ENCODE data around the gene AKAP7. TPM values are rescaled to one million over a fixed set of nuclear protein-coding genes. Genes with fewer than 3 reads are reported as not detected.
"Not testable (repeated sequence)": the region's sequence is repeated elsewhere in the genome, so short reads cannot be mapped to it uniquely, and the experiment has no call there.

Gene AKAP7
- polyA plus RNA-seq, 3 donors from 2014 or later: 11.0 to 15.1 (median 12.0) TPM

DNA sequence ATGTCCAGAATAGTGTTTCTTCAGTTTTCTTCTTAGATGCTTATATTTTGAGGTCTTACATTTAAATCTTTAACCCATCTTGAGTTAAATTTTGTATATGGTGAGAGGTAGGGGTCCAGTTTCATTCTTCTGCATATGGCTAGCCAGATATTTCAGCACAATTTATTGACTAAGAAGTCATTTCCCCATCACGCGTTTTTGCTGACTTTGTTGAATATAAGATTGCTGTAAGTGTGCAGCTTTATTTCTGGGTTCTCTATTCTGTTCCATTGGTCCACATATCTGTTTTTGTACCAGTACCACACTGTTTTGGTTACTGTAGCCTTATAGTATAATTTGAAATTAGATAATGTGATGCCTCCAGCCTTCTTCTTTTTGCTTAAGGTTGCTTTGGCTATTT lies 179.6 kb downstream of the AKAP7 start:
- DNase-seq: no peak
- H3K27me3 Mint-ChIP-seq (ENCODE audit: low read depth in 3 of 3): peaks cover 0 to 3% (median 0%) of the 10 kb centered on the region in 3 donors
- H3K4me3 Mint-ChIP-seq: no peak overlapping the region
- H3K4me1 Mint-ChIP-seq: peaks cover 17 to 23% of the 10 kb centered on the region in 2 donors
- no peak overlapping the region for H3K27ac Mint-ChIP-seq
- H3K9me3 Mint-ChIP-seq: peaks cover 5 to 12% (median 8%) of the 10 kb centered on the region in 6 donors
- H3K36me3 Mint-ChIP-seq: peaks cover 6 to 7% (median 7%) of the 10 kb centered on the region in 3 donors

GRCh38 chr6:131316654-131317053 lies 181.4 kb downstream of the AKAP7 start:
- peaks cover 0 to 3% (median 0%) of the 10 kb centered on the region in 3 donors for H3K27me3 Mint-ChIP-seq (ENCODE audit: low read depth in 3 of 3)
- peak overlapping the region; percentile 5 to 84 (median 58) for H3K27ac Mint-ChIP-seq
- peak overlapping the region; percentile 42 to 70 (median 52) for H3K4me3 Mint-ChIP-seq
- H3K9me3 Mint-ChIP-seq: peaks cover 5 to 12% (median 6%) of the 10 kb centered on the region in 6 donors
- H3K36me3 Mint-ChIP-seq: peaks cover 3 to 7% (median 6%) of the 10 kb centered on the region in 3 donors
- DNase-seq: peak; percentile 41 to 49 (median 43)
- H3K4me1 Mint-ChIP-seq: peaks cover 17 to 23% of the 10 kb centered on the region in 2 donors

DNA sequence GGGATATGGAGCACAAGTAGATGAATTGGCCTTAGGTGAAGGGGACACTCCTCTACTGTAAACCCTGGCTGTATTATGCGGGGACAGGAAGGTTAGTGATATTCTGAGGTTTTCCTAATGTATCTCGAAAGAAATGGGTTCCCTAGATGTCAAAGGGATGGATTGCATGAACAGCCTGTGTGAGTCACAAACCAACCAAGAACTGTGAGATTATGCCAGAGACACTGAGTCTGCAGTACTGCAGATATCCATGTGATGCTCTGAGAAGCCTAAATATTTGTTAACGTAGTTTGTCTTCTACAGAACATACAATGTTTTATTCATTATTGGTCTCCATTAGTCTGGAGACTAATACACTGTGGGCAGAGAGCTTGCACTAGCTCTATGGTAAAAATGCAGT lies 182.2 kb downstream of the AKAP7 start:
- Mint-ChIP-seq H3K27me3 (ENCODE audit: low read depth in 3 of 3) (peaks cover 0 to 3% (median 0%) of the 10 kb centered on the region in 3 donors), H3K36me3 (peaks cover 3 to 7% (median 6%) of the 10 kb centered on the region in 3 donors), H3K27ac (no peak overlapping the region), H3K9me3 (peaks cover 5 to 12% (median 6%) of the 10 kb centered on the region in 6 donors), H3K4me1 (peaks cover 17 to 23% of the 10 kb centered on the region in 2 donors), H3K4me3 (no peak overlapping the region)
- DNase-seq: no peak

DNA sequence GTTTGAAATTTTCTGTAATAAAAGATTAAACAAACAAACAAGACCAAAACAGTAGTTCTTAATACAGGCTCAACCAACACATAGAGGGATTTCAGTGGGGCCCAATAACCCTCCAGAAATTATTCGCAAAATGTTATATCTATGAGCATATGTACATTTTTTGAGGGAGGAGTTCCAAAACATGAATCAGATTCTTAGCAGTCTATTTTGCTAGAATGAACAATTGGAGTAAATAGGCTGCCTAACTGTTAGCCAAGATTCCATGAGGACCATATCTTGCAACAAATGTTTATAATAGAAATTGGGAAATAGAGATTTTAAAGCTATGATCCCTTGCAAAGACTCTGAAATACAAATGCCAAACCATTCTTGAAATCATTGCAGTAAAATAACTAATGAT lies 186.3 kb downstream of the AKAP7 start:
- peaks cover 1 to 4% (median 2%) of the 10 kb centered on the region in 3 donors for H3K27me3 Mint-ChIP-seq (ENCODE audit: low read depth in 3 of 3)
- peaks cover 0 to 3% (median 0%) of the 10 kb centered on the region in 3 donors for H3K36me3 Mint-ChIP-seq
- H3K4me1 Mint-ChIP-seq: peaks cover 8 to 11% of the 10 kb centered on the region in 2 donors
- peaks cover 0 to 5% (median 2%) of the 10 kb centered on the region in 6 donors for H3K9me3 Mint-ChIP-seq
- DNase-seq: no peak
- H3K27ac Mint-ChIP-seq: no peak overlapping the region
- no peak overlapping the region for H3K4me3 Mint-ChIP-seq

DNA sequence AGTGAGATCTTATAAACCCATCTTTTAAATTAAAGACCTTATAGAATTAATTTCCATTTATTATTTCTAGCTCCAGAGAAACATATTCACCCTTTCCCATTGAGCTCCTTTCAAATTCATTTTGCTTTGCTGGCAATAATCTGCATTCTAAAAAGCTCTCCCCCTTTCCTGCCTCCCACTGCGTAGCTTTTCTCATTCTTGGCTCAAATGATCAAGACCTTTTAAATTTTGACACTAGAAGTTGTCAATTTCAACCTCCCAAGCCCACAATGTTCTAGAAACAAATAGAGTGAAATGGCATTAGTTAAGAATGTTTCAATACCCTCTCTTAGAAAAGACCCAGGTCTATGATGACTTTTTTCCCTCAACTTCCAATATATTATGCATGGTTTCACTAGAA lies 186.9 kb downstream of the AKAP7 start:
- Mint-ChIP-seq H3K27ac (no peak overlapping the region), H3K27me3 (ENCODE audit: low read depth in 3 of 3) (peaks cover 1 to 4% (median 2%) of the 10 kb centered on the region in 3 donors)

GRCh38 chr6:131325669-131326068 lies 190.4 kb downstream of the AKAP7 start:
- not testable (repeated sequence) for H3K27ac Mint-ChIP-seq; H3K36me3 Mint-ChIP-seq; DNase-seq; H3K4me1 Mint-ChIP-seq; H3K9me3 Mint-ChIP-seq; H3K4me3 Mint-ChIP-seq; H3K27me3 Mint-ChIP-seq (ENCODE audit: low read depth in 3 of 3)

More for the DNA sequence above, 186.9 kb downstream of the AKAP7 start:
- Mint-ChIP-seq H3K4me3 (no peak overlapping the region), H3K9me3 (no peaks in the 10 kb centered on the region), H3K4me1 (peaks cover 3 to 6% of the 10 kb centered on the region in 2 donors), H3K36me3 (no peaks in the 10 kb centered on the region)
- DNase-seq: no peak

- not testable (repeated sequence) for DNase-seq; H3K4me1 Mint-ChIP-seq; H3K9me3 Mint-ChIP-seq; H3K27ac Mint-ChIP-seq; H3K27me3 Mint-ChIP-seq (ENCODE audit: low read depth in 3 of 3); H3K4me3 Mint-ChIP-seq; H3K36me3 Mint-ChIP-seq
These were observed 193.5 kb downstream of the AKAP7 start for GRCh38 chr6:131328727-131329126.

DNA sequence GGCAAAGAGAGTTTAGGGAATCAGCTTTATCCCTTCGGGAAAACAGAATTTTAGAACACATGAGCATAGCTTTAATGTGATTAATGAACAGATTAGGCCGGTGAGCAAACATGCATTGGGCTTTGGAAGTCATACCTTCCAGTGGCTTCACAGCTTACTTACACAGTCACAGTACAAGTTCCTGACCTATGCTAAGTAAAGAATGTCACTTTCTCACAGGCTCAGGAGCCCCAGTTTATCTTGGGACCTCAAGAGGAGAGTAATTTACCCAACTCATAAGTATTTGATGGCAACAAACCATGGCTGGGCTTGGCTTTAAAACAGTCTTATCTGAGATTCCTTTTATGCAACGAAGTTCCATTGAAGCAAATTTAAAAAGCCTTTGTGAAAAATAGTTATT lies 195.9 kb downstream of the AKAP7 start:
- Mint-ChIP-seq H3K4me1 (no peaks in the 10 kb centered on the region), H3K27me3 (ENCODE audit: low read depth in 3 of 3) (peaks cover 0 to 1% (median 0%) of the 10 kb centered on the region in 3 donors), H3K4me3 (no peak overlapping the region), H3K9me3 (no peaks in the 10 kb centered on the region), H3K27ac (no peak overlapping the region), H3K36me3 (no peaks in the 10 kb centered on the region)
- no peak for DNase-seq

GRCh38 chr6:131331873-131332781 lies 196.9 kb downstream of the AKAP7 start:
- peaks cover 0 to 2% (median 0%) of the 10 kb centered on the region in 3 donors for H3K27me3 Mint-ChIP-seq (ENCODE audit: low read depth in 3 of 3)
- DNase-seq: no peak
- H3K36me3 Mint-ChIP-seq: no peaks in the 10 kb centered on the region
- no peaks in the 10 kb centered on the region for H3K9me3 Mint-ChIP-seq
- H3K4me1 Mint-ChIP-seq: no peaks in the 10 kb centered on the region
- no peak overlapping the region for H3K4me3 Mint-ChIP-seq
- no peak overlapping the region for H3K27ac Mint-ChIP-seq

Other genes with a start within 250 kb of the AKAP7 start
- 1 to 10 TPM in 1 of 3 donors, under 1 TPM in 1, not detected in 1; 0.81 to 1.3 TPM for gene EPB41L2, start 72.2 kb upstream of the AKAP7 start, polyA plus RNA-seq

Data from immature natural killer cell (primary cell).